Measurements from ENCODE around the gene EPHB1.

DNA sequence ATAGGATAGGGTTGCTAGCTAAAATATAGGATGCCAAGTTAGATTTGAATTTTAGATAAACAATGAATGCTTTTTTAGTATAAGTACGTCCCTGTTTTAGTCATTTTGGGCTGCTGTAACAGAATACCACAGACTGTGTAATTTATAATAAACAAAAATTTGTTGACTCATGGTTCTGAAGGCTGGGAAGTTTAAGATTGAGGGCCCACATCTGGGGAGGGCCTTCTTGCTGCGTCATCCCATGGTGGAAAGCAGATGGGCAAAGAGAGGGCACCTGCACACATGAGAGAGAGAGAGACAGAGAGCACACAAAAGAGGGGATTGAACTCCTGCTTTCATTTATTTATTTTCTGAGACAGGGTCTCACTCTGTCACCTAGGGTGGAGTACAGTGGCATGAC lies 246.5 kb downstream of the EPHB1 start:
- TF ChIP-seq POU2F2 (IDR thresholded peaks at IDR 0.05; ENCODE audit: low read depth, low read length) = no peak
- TF ChIP-seq POLR2A (IDR thresholded peaks at IDR 0.05; ENCODE audit: low read depth, low read length) = no peak
- TF ChIP-seq POLR2AphosphoS5 (IDR thresholded peaks at IDR 0.05; ENCODE audit: low read depth, low read length) = no peak
- TF ChIP-seq TAF1 (IDR thresholded peaks at IDR 0.05; ENCODE audit: low read depth, low read length) = no peak
- no peak for TF ChIP-seq SPI1 (IDR thresholded peaks at IDR 0.05; ENCODE audit: low read depth, low read length)
- no peak for TF ChIP-seq PAX5 (IDR thresholded peaks at IDR 0.05; ENCODE audit: insufficient read depth, low read length, severe bottlenecking)

Measured in GM12891 (cell line).